ENCODE measurements around the gene CACNA2D3.

DNA sequence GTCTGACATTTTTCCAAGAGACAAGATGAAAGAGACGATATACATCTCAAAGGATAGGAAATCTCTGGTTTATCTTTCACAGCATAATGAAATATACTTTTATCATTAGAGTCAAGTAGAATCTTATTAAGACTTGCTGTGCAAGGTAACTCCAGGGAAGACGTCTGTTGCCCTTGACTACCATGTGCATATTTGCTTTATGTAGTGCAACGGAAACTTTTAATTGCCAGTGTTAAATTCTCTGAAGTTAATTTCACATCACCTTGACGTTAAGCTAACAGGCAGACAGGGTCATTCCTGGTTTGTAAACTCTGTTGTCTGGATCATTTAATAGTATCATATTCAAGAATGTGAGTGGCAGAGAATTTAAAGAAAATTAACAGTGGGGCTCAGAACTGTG, 722.7 kb downstream of the CACNA2D3 start:
- TF ChIP-seq, protein P1, sequence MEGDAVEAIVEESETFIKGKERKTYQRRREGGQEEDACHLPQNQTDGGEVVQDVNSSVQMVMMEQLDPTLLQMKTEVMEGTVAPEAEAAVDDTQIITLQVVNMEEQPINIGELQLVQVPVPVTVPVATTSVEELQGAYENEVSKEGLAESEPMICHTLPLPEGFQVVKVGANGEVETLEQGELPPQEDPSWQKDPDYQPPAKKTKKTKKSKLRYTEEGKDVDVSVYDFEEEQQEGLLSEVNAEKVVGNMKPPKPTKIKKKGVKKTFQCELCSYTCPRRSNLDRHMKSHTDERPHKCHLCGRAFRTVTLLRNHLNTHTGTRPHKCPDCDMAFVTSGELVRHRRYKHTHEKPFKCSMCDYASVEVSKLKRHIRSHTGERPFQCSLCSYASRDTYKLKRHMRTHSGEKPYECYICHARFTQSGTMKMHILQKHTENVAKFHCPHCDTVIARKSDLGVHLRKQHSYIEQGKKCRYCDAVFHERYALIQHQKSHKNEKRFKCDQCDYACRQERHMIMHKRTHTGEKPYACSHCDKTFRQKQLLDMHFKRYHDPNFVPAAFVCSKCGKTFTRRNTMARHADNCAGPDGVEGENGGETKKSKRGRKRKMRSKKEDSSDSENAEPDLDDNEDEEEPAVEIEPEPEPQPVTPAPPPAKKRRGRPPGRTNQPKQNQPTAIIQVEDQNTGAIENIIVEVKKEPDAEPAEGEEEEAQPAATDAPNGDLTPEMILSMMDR (IDR thresholded peaks at IDR 0.05; ENCODE audit: poor library complexity, severe bottlenecking): no peak
- no peak for TF ChIP-seq EZH2 (IDR thresholded peaks at IDR 0.05; ENCODE audit: borderline replicate concordance, insufficient read depth, low read length, poor library complexity, severe bottlenecking)
- no peak for TF ChIP-seq EP300 (conservative IDR thresholded peaks at IDR 0.05; ENCODE audit: poor library complexity, severe bottlenecking)
- no peak for TF ChIP-seq TAF1 (IDR thresholded peaks at IDR 0.05; ENCODE audit: low read depth)
- TF ChIP-seq SMC3 (conservative IDR thresholded peaks at IDR 0.05; ENCODE audit: poor library complexity): no peak
- TF ChIP-seq, protein P2, sequence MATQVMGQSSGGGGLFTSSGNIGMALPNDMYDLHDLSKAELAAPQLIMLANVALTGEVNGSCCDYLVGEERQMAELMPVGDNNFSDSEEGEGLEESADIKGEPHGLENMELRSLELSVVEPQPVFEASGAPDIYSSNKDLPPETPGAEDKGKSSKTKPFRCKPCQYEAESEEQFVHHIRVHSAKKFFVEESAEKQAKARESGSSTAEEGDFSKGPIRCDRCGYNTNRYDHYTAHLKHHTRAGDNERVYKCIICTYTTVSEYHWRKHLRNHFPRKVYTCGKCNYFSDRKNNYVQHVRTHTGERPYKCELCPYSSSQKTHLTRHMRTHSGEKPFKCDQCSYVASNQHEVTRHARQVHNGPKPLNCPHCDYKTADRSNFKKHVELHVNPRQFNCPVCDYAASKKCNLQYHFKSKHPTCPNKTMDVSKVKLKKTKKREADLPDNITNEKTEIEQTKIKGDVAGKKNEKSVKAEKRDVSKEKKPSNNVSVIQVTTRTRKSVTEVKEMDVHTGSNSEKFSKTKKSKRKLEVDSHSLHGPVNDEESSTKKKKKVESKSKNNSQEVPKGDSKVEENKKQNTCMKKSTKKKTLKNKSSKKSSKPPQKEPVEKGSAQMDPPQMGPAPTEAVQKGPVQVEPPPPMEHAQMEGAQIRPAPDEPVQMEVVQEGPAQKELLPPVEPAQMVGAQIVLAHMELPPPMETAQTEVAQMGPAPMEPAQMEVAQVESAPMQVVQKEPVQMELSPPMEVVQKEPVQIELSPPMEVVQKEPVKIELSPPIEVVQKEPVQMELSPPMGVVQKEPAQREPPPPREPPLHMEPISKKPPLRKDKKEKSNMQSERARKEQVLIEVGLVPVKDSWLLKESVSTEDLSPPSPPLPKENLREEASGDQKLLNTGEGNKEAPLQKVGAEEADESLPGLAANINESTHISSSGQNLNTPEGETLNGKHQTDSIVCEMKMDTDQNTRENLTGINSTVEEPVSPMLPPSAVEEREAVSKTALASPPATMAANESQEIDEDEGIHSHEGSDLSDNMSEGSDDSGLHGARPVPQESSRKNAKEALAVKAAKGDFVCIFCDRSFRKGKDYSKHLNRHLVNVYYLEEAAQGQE (IDR thresholded peaks at IDR 0.05; ENCODE audit: borderline replicate concordance): no peak
- TF ChIP-seq MXI1 (conservative IDR thresholded peaks at IDR 0.05; ENCODE audit: poor library complexity, severe bottlenecking): no peak
- no peak for TF ChIP-seq POLR2AphosphoS5 (IDR thresholded peaks at IDR 0.05)

All from neural cell (in vitro differentiated cells).